ENCODE measurements around the gene GCSAM. TPM values are rescaled to one million over a fixed set of nuclear protein-coding genes. Genes with fewer than 3 reads are reported as not detected.

The GCSAM gene
- polyA plus RNA-seq, 1 of the 3 experiments (the other 2 are of a cell fraction) = not detected

DNA sequence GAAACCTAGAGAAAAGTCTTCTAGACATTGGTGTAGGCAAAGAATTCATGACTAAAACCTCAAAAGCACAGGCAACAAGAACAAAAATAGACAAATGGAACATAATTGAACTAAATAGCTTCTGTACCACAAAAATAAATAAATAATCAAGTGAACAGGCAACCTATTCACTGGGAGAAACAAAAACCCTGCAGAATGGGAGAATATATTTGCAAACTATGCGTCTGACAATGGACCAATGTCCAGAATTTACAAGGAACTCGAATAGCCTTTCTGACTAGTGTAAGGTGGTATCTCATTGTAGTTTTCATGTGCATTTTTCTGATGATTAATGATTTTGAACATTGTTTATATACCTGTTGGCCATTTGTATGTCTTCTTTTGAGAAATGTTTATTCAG, 37.0 kb upstream of the GCSAM start:
- Histone ChIP-seq H3K27me3 (ENCODE audit: insufficient read depth) (no peaks in the 10 kb centered on the region), H3K9ac (no peak overlapping the region), H3K27ac (ENCODE audit: low read depth in 2 of 2, low read length in 1 of 2) (no peak overlapping the region), H2AFZ (ENCODE audit: low read depth) (no peak overlapping the region), H3K4me3 (ENCODE audit: low read depth in 2 of 2, low read length in 1 of 2) (no peak overlapping the region), H3K79me2 (ENCODE audit: insufficient read depth) (no peaks in the 10 kb centered on the region), H3F3A (replicated peaks; ENCODE audit: insufficient read depth) (no peaks in the 10 kb centered on the region), H3K4me1 (ENCODE audit: control insufficient read depth in 1 of 2, insufficient read depth in 2 of 2, low read depth in 1 of 2, low read length in 1 of 2) (no peaks in the 10 kb centered on the region), H3K9me3 (no peaks in the 10 kb centered on the region), H3K4me2 (no peak overlapping the region), H4K20me1 (ENCODE audit: insufficient read depth) (no peaks in the 10 kb centered on the region), H3K9me2 (no peaks in the 10 kb centered on the region), H3K36me3 (replicated peaks in 1 of 2; ENCODE audit: control insufficient read depth in 1 of 2, insufficient read depth in 2 of 2, low read length in 1 of 2) (no peaks in the 10 kb centered on the region)
- POLR2A ChIA-PET = no interaction called here
- DNase-seq = no peak
- 26% methylated on average over 2 of the region's 2 CpGs for WGBS (ENCODE audit: low lambda C conversion rate)
- TF ChIP-seq FOXJ3 (CRISPR knock-in tag; IDR thresholded peaks at IDR 0.05) = no peak
- TF ChIP-seq SIN3A (IDR thresholded peaks at IDR 0.05; ENCODE audit: borderline replicate concordance, low read depth, low read length) = no peak
- TF ChIP-seq YY1 (IDR thresholded peaks at IDR 0.05; ENCODE audit: low read depth) = no peak
- no peak for TF ChIP-seq GATA2 (CRISPR knock-in tag; IDR thresholded peaks at IDR 0.05)
- no peak for TF ChIP-seq ELF1 (IDR thresholded peaks at IDR 0.05)
- no peak for TF ChIP-seq MAX (IDR thresholded peaks at IDR 0.05; ENCODE audit: low read depth)
- no peak for TF ChIP-seq GABPA (IDR thresholded peaks at IDR 0.05; ENCODE audit: low read depth)
- no peak for TF ChIP-seq TEAD4 (IDR thresholded peaks at IDR 0.05; ENCODE audit: borderline replicate concordance, insufficient read depth)
- TF ChIP-seq RCOR1 (IDR thresholded peaks at IDR 0.05; ENCODE audit: low read length) = no peak
- TF ChIP-seq, protein P1, sequence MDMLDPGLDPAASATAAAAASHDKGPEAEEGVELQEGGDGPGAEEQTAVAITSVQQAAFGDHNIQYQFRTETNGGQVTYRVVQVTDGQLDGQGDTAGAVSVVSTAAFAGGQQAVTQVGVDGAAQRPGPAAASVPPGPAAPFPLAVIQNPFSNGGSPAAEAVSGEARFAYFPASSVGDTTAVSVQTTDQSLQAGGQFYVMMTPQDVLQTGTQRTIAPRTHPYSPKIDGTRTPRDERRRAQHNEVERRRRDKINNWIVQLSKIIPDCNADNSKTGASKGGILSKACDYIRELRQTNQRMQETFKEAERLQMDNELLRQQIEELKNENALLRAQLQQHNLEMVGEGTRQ (IDR thresholded peaks at IDR 0.05; ENCODE audit: borderline replicate concordance, low read depth, low read length) = no peak
- TF ChIP-seq RAD21 (IDR thresholded peaks at IDR 0.05; ENCODE audit: low read length) = no peak
- TF ChIP-seq, protein P2, sequence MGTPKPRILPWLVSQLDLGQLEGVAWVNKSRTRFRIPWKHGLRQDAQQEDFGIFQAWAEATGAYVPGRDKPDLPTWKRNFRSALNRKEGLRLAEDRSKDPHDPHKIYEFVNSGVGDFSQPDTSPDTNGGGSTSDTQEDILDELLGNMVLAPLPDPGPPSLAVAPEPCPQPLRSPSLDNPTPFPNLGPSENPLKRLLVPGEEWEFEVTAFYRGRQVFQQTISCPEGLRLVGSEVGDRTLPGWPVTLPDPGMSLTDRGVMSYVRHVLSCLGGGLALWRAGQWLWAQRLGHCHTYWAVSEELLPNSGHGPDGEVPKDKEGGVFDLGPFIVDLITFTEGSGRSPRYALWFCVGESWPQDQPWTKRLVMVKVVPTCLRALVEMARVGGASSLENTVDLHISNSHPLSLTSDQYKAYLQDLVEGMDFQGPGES (IDR thresholded peaks at IDR 0.05; ENCODE audit: low read depth, low read length) = no peak
- TF ChIP-seq, protein P3, sequence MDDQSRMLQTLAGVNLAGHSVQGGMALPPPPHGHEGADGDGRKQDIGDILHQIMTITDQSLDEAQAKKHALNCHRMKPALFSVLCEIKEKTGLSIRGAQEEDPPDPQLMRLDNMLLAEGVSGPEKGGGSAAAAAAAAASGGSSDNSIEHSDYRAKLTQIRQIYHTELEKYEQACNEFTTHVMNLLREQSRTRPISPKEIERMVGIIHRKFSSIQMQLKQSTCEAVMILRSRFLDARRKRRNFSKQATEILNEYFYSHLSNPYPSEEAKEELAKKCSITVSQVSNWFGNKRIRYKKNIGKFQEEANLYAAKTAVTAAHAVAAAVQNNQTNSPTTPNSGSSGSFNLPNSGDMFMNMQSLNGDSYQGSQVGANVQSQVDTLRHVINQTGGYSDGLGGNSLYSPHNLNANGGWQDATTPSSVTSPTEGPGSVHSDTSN (IDR thresholded peaks at IDR 0.05) = no peak
- TF ChIP-seq SMC3 (IDR thresholded peaks at IDR 0.05; ENCODE audit: low read depth, low read length) = no peak
- no peak for TF ChIP-seq EZH2phosphoT487 (IDR thresholded peaks at IDR 0.05; ENCODE audit: borderline replicate concordance, low read depth)
- TF ChIP-seq CTCF (IDR thresholded peaks at IDR 0.05) = no peak
- TF ChIP-seq JUND (IDR thresholded peaks at IDR 0.05) = no peak
- no peak for TF ChIP-seq TAF1 (IDR thresholded peaks at IDR 0.05; ENCODE audit: borderline replicate concordance, low read depth, low read length)
- TF ChIP-seq FOXM1 (IDR thresholded peaks at IDR 0.05; ENCODE audit: low read depth) = no peak
- TF ChIP-seq RFX5 (IDR thresholded peaks at IDR 0.05; ENCODE audit: low read length) = no peak
- CTCF ChIA-PET = no interaction called here

Measured in SK-N-SH (cell line).